ENCODE results near the gene PI4KA. TPM values are rescaled to one million over a fixed set of nuclear protein-coding genes. Genes with fewer than 3 reads are reported as not detected.

PI4KA gene
- total and polyA plus RNA-seq, 2 of the 13 experiments (the other 11 are each of a cell fraction or from before 2014, with no cell fraction given): 27.4 to 56.4 TPM

DNA sequence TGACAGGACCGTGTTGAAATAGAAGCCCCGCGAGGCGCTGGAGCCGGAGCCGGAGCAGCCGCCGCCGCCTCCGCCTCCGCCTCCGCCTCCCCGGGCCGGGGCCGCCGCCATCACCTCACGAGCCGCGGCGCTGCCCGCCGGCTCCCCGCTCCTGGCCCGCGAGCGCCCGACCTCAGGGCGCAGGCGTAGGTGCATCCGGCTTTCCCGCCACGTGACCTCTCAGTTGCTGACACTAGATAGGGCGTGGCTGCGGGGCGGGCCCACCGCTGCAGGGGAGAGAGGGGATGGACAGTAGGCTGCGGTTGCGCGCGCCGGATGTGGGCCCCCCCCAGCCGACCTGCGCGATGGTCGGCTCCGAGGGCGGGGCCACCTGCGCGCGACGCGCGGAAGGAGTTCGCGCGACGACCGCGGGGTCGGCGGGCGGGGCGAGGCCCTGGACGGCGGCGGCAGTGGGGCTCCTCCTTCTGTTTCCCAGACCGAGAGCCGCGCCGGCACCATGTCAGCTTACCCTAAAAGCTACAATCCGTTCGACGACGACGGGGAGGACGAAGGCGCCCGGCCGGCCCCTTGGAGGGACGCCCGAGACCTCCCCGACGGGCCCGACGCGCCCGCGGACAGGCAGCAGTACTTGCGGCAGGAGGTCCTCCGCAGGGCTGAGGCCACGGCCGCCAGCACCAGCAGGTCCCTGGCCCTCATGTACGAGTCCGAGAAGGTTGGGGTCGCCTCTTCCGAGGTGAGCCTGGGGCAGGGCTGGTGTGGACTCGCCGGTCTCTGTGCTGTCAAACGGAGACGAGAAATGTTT lies at the start of gene PI4KA, which contains the start of gene SNAP29 (continued):
- TF ChIP-seq, protein P1, sequence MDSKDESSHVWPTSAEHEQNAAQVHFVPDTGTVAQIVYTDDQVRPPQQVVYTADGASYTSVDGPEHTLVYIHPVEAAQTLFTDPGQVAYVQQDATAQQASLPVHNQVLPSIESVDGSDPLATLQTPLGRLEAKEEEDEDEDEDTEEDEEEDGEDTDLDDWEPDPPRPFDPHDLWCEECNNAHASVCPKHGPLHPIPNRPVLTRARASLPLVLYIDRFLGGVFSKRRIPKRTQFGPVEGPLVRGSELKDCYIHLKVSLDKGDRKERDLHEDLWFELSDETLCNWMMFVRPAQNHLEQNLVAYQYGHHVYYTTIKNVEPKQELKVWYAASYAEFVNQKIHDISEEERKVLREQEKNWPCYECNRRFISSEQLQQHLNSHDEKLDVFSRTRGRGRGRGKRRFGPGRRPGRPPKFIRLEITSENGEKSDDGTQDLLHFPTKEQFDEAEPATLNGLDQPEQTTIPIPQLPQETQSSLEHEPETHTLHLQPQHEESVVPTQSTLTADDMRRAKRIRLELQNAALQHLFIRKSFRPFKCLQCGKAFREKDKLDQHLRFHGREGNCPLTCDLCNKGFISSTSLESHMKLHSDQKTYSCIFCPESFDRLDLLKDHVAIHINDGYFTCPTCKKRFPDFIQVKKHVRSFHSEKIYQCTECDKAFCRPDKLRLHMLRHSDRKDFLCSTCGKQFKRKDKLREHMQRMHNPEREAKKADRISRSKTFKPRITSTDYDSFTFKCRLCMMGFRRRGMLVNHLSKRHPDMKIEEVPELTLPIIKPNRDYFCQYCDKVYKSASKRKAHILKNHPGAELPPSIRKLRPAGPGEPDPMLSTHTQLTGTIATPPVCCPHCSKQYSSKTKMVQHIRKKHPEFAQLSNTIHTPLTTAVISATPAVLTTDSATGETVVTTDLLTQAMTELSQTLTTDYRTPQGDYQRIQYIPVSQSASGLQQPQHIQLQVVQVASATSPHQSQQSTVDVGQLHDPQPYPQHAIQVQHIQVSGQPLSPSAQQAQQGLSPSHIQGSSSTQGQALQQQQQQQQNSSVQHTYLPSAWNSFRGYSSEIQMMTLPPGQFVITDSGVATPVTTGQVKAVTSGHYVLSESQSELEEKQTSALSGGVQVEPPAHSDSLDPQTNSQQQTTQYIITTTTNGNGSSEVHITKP (CRISPR knock-in tag; IDR thresholded peaks at IDR 0.05; ENCODE audit: low read depth): peak; percentile 98
- TF ChIP-seq ZNF749 (CRISPR knock-in tag; IDR thresholded peaks at IDR 0.05; ENCODE audit: borderline replicate concordance) (0 out of 2 replicates have a peak, but pooled peaks have one; percentile 37), ZNF841 (CRISPR knock-in tag; IDR thresholded peaks at IDR 0.05; ENCODE audit: borderline replicate concordance) (no peak), ZNF543 (CRISPR knock-in tag; IDR thresholded peaks at IDR 0.05) (peak; percentile 58; the same call in 1 of the 2 replicates), KLF15 (CRISPR knock-in tag; IDR thresholded peaks at IDR 0.05; ENCODE audit: borderline replicate concordance) (peak; percentile 24; the same call in 1 of the 2 replicates), MYC (CRISPR knock-in tag; IDR thresholded peaks at IDR 0.05; ENCODE audit: borderline replicate concordance) (peak; percentile 81; the same call in 1 of the 2 replicates), TOE1 (CRISPR knock-in tag; IDR thresholded peaks at IDR 0.05) (0 out of 2 replicates have a peak, but pooled peaks have one; percentile 24), ZFP36L2 (CRISPR knock-in tag; IDR thresholded peaks at IDR 0.05) (no peak), ZBTB7A (CRISPR knock-in tag; IDR thresholded peaks at IDR 0.05) (no peak), SIN3B (IDR thresholded peaks at IDR 0.05; ENCODE audit: low read length) (peak; percentile 23; the same call in 1 of the 2 replicates), ZNF772 (CRISPR knock-in tag; IDR thresholded peaks at IDR 0.05) (peak; percentile 65; the same call in 1 of the 2 replicates), NR2F6 (IDR thresholded peaks at IDR 0.05) (no peak), NR2F6 (CRISPR knock-in tag; IDR thresholded peaks at IDR 0.05) (peak; percentile 16; the same call in 1 of the 2 replicates), POLR2G (IDR thresholded peaks at IDR 0.05; ENCODE audit: low read depth, low read length) (peak; percentile 81), KAT8 (CRISPR knock-in tag; IDR thresholded peaks at IDR 0.05) (peak; percentile 68), NONO (IDR thresholded peaks at IDR 0.05) (no peak), NONO (CRISPR knock-in tag; conservative IDR thresholded peaks at IDR 0.05) (peak; percentile 91), ARHGAP35 (CRISPR knock-in tag; IDR thresholded peaks at IDR 0.05; ENCODE audit: borderline replicate concordance) (peak; percentile 82; the same call in 1 of the 2 replicates)
- TF ChIP-seq, protein P2, sequence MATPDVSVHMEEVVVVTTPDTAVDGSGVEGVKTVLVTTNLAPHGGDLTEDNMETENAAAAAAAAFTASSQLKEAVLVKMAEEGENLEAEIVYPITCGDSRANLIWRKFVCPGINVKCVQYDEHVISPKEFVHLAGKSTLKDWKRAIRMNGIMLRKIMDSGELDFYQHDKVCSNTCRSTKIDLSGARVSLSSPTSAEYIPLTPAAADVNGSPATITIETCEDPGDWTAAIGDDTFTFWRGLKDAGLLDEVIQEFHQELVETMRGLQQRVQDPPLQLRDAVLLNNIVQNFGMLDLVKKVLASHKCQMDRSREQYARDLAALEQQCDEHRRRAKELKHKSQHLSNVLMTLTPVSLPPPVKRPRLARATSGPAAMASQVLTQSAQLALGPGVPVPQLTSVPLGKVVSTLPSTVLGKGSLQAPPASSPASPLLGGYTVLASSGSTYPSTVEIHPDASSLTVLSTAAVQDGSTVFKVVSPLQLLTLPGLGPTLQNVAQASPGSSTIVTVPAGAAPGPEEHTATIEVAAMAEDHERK (CRISPR knock-in tag; IDR thresholded peaks at IDR 0.05; ENCODE audit: low read depth): peak; percentile 38; the same call in 1 of the 2 replicates
- TF ChIP-seq, protein P3, sequence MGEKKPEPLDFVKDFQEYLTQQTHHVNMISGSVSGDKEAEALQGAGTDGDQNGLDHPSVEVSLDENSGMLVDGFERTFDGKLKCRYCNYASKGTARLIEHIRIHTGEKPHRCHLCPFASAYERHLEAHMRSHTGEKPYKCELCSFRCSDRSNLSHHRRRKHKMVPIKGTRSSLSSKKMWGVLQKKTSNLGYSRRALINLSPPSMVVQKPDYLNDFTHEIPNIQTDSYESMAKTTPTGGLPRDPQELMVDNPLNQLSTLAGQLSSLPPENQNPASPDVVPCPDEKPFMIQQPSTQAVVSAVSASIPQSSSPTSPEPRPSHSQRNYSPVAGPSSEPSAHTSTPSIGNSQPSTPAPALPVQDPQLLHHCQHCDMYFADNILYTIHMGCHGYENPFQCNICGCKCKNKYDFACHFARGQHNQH (CRISPR knock-in tag; IDR thresholded peaks at IDR 0.05): peak; percentile 67; the same call in 1 of the 2 replicates
- TF ChIP-seq, protein P4, sequence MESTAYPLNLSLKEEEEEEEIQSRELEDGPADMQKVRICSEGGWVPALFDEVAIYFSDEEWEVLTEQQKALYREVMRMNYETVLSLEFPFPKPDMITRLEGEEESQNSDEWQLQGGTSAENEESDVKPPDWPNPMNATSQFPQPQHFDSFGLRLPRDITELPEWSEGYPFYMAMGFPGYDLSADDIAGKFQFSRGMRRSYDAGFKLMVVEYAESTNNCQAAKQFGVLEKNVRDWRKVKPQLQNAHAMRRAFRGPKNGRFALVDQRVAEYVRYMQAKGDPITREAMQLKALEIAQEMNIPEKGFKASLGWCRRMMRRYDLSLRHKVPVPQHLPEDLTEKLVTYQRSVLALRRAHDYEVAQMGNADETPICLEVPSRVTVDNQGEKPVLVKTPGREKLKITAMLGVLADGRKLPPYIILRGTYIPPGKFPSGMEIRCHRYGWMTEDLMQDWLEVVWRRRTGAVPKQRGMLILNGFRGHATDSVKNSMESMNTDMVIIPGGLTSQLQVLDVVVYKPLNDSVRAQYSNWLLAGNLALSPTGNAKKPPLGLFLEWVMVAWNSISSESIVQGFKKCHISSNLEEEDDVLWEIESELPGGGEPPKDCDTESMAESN (CRISPR knock-in tag; conservative IDR thresholded peaks at IDR 0.05): 0 out of 2 replicates have a peak, but pooled peaks have one; percentile 58

Measured in HepG2 (cell line).